ENCODE data around the gene CCDC159.
"Not testable (repeated sequence)": the region's sequence is repeated elsewhere in the genome, so short reads cannot be mapped to it uniquely, and the experiment has no call there.

Gene CCDC159

DNA sequence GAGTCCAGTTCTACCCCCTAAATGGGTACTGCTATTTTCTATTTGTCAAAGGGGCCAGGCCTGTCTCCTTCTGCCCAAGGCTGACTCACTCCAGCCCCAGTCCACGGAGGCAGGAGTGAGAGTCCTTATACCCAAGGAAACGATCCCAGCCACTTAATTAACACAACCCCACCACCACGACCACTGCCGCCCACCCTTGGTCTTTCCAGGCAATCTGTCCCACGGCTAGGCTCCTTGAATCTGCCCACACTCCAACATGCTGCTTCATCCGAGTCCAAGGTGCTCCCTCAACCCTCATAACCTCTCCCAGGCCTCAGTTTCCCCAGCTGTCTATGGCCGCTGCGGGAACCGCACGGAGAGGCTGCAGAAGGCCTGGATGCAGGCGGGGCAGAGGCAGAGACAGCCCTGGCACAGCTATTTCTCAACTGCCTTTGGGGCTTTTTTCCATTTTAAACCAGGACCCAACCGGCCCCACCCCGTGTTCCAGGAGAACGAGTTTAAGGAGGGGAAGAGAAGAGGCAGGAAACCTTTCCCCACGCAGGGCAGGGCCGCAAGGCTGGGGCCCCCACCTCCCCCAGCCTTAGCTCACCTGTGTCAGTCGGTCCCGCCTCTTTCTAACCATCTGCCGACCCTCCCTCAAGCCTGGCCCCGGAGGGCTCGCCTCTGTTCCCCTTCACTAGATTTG is 7.6 kb upstream of the CCDC159 start:
- no peak for DNase-seq (ENCODE audit: low read depth in 2 of 2)

DNA sequence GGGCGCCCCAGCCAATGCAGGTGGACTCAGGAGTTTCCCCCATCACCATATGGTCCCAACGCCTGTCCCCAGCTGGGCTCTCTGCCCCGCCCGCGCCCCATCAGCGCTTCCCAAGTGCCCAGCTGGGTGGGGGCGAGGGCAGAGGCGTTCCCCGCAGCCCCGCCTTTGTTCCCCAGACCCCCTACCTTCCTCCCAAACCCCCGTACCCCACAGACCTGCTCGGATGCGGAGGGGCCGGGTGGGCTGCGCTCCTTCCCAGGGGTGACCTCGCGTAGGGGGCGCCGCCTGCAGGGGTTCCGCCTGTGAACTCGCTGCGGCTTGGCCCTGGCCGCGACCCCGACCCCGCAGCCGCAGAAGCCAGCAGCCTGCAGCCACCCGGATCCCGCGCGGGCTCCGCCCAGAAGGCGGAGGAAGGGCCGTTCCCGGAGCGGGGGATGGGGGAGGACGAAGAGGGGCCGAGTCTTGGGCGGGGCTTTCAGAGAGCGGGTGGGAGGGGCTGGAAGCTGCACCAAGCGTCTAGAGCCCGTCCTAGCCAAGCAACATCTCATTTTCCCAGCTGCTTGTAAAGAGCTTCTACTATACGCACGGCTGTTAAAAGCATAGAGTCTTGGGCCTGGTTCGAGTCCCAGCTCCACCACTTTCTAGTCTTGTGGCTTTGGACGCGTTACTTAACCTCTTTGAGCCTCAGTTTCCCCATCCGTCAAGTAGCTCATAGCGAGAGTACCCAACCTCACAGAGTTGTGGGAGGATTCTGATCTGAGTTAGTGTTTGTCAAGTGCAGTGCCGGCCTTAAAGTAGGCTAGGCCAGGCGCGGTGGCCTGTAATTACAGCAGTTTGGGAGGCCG is 6.8 kb upstream of the CCDC159 start, which contains the start of gene RAB3D:
RAB3D (minus strand) TSS at position 404 of the 845 bp plus-strand sequence. CDS start 2,258 bp downstream, outside the sequence.
- peak; percentile 47 to 62 for DNase-seq (ENCODE audit: low read depth in 2 of 2)

DNA sequence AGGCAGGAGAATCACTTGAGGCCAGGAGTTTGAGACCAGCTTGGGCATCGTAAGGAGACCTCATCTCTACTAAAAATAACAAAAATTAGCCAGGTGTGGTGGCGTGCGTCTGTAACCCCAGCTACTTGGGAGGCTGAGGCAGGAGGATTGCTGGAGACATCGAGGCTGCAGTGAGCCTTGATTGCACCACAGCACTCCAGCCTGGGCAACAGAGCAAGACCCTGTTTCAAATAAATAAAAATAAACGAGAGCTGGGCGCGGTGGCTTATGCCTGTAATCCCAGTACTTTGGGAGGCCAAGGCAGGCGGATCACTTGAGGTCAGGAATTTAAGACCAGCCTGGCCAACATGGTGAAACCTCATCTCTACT is 6.2 kb upstream of the CCDC159 start:
- not testable (repeated sequence) for DNase-seq (ENCODE audit: low read depth in 2 of 2)

DNA sequence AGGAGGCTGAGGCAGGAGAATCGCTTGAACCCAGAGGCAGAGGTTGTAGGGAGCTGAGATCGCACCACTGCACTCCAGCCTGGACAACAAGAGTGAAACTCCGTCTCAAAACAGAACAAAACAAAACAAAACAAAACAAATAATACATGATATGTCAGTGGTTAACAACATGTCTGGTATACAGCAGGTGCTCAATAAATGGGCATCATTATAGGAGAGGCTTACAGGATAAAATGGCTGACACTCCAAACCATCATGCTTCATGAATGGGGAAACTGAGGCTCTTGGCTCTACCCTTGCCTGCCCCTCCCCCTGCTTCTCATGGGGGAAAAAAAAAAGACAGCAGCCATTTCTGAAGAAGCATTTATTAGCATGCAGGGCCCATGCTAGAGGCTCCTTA is 3.9 kb upstream of the CCDC159 start:
- DNase-seq (ENCODE audit: low read depth in 2 of 2): no peak

DNA sequence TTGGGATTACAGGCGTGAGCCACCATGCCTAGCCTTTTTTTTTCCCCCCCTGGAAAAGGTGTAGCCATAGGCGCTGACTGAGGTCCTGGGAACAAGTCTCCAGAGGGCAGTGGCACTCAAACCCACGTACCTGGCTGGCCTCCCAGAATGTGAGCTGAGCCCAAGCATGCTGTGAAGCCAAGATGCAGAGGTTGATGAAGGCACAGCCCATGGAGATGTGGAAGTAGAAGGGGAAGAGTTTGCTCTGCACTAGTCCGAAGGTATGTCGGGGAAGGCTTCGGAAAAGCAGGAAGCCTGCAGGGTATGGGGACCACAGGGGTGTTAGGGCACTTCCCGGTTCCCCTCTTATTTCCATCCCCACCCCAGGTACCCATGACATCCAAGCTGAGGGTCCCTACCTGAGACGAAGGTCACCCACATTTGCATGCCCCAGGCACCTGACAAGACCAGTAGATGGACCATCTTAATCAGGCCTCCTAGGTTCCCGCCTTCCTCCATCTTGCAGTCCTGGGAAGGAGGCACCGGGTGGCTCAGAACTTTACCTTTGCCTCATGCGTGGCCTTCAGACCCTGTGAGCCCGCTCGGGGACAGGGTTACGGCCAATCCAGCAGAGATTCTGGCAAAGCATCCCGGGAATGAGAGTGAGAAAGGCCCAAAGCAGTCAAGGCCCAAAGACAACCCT is 1.1 kb upstream of the CCDC159 start:
- DNase-seq (ENCODE audit: low read depth in 2 of 2): no peak

DNA sequence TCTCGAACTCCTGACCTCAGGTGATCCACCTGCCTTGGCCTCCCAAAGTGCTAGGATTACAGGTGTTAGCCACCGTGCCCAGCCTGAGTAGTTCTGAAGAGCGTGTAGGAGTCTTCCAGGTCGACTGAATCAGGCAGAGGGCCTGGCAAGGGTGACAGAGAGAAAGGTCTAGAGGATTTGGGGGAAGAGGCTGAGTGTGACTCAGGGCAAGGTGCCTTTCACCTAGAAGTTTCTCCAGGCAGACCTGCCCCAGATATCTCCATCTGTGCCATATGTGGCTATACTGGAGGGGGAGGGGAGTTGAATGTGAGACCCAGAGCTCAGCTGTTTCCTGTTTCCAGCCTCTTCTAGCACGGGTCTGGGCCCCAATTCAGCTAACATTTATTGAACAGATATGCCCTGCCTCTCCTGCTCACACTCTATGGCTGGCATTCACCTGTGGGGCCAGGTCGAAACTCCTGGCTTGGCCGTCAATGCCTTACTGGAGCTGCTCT is 1.3 kb downstream of the CCDC159 start:
- no peak for DNase-seq (ENCODE audit: low read depth in 2 of 2)

DNA sequence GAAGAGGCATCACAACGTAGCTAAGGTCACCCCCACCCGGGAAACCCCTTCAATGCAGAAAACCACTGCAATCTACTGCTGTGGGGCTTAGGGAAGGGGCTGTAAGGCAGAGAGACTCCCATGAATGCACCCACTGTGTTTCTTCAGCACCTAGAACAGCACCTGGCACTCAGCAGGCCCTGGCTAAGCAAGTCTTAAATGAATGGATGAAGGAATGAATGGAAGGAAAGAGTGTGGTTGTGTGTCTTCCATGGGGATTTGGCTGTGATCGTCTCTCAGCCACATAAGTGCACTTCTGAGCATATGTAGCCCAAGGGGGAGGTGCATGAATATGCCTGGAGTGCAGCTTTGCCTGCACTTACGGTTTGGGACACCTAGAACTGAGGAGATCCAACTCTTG is 2.9 kb downstream of the CCDC159 start:
- DNase-seq (ENCODE audit: low read depth in 2 of 2): no peak

DNA sequence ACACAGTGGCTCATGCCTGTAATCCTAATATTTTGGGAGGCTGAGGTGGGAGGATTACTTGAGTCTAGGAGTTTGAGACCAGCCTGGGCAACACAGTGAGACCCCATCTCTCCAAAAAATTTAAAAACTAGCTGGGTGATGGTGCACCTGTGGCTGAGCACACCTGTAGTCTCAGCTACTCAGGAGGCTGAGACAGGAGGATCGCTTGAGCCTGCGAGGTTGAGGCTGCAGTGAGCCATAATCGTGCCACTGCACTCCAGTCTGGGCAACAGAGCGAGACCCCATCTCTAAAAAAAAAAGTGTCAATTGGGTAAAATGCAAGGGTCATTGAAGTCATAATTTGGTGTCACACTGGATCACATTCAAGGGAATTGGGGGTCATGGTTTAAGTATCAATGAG is 7.8 kb downstream of the CCDC159 start:
- not testable (repeated sequence) for DNase-seq (ENCODE audit: low read depth in 2 of 2)

DNA sequence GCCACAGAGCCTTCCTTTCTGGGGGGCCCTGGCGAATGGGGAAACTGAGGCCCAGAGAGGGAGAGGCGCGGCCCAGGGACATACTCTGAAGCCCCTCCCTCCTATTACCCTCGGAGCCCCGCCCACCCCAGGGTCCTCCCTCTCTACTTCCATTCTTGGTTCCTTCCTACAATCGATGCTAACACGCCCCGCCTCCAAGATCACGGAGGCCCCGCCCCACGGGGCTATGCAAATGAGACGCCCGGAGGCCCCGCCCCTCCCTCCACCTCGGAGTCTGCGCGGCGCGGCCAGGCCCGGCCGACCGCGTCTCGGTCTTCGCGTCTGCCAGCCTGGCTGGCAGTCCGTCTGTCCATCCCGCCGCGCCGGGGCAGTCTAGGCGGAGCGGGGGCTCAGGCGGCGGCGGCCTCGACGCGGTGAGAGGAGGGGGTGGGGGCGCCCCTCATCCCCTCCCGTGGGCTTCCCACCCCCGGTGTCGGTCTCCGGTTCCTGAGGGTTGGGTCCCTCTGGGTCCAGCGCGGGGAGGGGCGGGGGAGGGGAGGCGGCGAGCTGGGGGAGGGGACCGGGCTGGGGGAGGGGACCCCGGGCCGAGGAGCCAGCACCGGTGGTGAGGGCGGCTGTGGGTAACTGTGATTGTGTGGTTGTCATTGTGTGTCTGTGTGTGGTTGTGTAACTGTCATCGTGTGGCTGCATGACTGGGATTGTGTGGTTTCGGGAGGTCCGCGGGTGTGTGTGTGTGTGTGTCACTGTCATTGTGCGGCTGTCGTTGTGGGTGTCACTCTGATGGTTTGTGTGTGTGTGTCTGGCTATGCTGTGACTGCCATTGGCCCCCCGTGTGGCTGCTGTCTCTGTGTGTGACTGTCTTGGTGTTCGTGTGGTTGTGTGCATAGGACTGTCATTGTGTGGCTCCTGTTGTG is 9.1 kb downstream of the CCDC159 start, which contains the start of gene PLPPR2:
PLPPR2 (plus strand) TSS at position 273 of the 914 bp plus-strand sequence. CDS start 2,242 bp downstream, outside the sequence.
- DNase-seq (ENCODE audit: low read depth in 2 of 2): peak; percentile 49 to 66

DNA sequence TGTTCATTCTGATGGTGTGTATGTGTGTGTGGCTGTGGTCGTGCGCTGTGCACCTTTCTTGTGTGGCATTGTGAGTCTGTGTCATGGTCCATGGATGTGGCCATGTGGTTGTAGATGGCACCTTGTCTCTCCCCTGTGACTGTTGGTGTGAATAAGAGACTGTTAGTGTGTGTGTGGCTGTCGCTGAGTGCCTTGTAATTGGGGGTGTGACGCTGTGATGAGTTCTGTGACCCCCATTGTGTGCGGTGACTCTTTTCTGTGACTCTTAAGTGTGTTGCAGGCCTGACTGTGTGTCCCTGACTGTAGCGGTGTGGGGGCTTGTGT is 9.7 kb downstream of the CCDC159 start:
- no peak for DNase-seq (ENCODE audit: low read depth in 2 of 2)

DNA sequence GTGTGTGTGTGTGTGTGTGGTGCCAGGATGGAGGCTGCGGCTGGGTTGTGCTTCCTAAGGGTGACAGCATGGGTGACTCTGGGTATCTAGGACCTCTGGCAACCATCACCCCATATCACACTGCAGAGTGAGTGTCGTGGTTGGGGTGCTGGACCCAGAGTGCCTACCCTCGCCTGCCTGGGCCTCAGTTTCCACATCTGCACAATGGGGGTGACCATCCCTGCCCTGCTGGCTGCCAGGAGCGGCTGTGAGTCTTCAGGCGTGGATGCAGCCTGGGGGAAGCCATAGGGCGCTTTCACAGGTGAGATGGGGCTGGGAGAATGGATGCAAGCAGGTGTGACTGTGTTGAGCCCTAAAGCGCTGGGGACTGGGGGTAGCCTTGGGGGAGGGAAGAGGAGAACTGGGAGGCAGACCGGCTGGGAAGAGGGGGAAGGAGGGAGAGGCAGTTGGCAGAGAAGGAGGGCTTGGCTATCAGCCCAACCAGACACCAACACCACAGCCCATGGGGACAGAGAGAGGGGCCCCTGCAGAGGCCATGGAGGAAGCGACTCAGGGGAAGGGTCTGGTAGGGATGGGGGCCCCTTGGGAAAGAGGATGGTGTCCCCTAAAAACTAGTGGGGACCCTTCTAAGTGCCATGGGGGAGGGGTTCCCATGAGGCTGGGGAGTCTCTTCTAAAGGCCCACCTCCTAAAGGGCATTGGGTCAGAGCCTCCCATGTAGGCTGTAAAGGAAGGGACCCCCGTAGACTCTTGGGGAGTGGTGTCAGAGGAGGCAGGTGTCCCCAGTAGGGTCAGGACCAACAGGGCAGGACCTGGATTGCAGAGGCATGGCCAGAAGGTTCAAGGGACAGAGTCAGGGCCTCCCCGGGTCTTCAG is 10.6 kb downstream of the CCDC159 start:
- DNase-seq (ENCODE audit: low read depth in 2 of 2): no peak

DNA sequence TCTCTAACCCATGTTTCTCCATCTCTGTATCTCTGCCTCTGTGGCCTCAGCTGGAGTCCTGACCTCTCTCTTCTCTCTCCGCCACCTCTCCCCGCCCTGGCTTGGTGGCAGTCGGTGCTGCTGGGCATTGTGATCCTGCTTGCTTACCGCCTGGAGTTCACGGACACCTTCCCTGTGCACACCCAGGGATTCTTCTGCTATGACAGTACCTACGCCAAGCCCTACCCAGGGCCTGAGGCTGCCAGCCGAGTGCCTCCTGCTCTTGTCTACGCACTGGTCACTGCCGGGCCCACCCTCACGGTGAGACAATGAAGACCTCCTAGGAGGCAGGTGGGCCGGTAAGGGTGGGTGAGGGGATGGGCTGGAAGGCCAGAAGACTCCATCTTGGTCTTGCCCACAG is 13.1 kb downstream of the CCDC159 start:
- no peak for DNase-seq (ENCODE audit: low read depth in 2 of 2)

DNA sequence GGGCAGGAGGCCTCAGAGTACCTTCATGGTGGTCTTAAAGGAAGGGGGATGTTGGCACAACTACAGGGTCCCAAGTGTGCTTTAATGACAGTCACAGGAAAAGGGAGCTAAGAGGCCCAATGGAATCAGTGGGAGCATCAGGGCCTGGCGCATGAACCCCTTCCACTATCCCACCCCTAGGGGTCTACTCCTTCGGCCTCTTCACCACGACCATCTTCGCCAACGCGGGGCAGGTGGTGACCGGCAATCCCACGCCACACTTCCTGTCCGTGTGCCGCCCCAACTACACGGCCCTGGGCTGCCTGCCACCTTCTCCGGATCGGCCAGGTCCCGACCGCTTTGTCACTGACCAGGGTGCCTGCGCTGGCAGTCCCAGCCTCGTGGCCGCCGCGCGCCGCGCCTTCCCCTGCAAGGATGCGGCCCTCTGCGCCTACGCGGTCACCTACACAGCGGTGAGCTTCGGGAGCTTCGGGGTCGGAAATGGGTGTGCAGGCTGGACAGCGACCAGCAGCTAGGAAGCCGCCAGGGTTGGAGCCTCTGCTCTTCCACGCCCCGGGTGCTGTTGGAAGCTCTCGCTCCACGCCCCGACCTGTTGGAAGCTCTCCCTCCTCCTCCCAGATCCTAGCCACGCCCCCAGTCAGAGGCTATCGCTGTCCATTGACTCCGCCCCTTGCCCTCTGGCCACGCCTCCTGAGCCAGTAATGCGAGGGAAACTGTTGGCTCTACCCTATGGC is 14.9 kb downstream of the CCDC159 start:
- no peak for DNase-seq (ENCODE audit: low read depth in 2 of 2)

DNA sequence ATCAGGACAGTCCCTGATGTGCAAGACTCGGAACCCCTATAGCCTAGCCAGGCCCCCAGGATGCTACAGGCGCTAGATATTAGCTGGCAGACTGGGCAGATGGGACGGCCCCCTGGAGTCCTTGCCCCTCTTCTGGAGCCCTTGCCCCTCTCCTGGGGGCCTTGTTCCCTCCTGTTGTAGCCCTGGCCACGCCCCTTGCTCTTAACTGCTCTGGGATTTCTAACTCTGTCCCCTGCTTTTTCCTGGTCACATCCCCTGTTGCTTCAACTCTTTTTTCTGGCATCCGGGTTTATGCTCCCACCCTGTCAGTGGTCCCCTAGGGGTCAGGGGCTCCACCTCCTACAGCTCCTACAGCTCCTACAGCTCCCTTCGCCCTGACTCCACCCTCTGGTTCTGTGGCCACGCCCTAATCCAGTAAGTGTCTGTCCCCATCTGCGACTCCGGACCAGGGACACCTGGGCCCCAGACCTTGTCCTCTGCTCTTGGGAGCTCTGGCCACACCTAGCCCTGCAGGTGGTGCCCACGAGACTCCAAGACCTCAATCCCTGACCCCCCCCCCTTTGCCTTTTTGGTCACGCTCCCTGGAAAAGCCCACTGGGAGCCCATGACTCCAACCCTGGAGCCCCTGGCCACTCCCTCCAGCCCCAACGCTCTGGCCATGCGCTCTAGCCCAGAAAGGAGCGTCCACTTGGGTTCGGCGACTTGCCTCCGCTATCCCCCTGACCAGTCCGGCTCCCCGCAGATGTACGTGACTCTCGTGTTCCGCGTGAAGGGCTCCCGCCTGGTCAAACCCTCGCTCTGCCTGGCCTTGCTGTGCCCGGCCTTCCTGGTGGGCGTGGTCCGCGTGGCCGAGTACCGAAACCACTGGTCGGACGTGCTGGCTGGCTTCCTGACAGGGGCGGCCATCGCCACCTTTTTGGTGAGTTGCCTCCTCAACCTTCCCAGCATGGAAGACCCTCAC is 15.7 kb downstream of the CCDC159 start:
- no peak for DNase-seq (ENCODE audit: low read depth in 2 of 2)

DNA sequence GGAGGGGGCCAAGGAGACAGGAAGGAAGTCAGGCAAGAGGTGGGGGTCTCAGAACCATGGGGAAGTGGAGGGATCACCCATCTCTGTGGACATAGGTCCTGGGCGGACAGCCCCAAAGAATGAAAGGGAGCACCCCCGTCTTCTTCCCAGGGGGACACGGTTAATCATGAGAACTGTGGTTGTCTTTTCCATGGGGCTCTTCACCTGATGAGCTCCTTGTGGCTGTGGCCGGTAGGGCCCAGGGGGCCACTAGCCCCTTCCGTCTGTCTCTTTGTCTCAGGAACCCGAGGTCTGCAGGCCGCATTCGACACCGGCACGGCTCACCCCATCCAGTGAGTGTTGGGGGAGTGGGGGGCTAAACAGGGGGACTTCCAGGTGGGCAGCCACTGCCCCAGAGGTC is 17.6 kb downstream of the CCDC159 start:
- DNase-seq (ENCODE audit: low read depth in 2 of 2): no peak

DNA sequence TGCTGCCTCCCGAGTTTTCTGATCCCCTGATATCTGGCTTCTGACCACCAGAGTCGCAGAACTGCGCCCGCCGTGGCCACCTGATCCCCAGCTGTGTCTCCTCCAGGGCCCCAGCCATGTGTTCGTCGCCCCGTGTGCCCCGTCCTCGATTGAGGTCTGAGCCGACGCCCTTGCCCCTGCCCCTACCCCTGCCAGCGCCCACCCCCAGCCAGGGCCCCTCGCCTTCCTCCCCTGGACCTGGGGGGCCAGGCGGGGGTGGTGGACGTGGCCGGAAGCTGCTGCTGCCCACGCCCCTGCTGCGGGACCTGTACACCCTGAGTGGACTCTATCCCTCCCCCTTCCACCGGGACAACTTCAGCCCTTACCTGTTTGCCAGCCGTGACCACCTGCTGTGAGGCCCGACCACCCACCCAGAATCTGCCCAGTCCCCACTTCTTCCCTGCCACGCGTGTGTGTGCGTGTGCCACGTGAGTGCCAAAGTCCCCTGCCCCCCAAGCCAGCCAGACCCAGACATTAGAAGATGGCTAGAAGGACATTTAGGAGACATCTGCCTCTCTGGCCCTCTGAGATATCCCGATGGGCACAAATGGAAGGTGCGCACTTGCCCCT is 18.1 kb downstream of the CCDC159 start:
- no peak for DNase-seq (ENCODE audit: low read depth in 2 of 2)

DNA sequence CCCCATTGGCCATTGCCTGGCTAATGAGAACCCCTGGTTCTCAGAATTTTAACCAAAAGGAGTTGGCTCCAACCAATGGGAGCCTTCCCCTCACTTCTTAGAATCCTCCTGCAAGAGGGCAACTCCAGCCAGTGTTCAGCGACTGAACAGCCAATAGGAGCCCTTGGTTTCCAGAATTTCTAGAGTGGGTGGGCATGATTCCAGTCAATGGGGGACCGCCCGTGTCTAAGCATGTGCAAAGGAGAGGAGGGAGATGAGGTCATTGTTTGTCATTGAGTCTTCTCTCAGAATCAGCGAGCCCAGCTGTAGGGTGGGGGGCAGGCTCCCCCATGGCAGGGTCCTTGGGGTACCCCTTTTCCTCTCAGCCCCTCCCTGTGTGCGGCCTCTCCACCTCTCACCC is 18.6 kb downstream of the CCDC159 start:
- no peak for DNase-seq (ENCODE audit: low read depth in 2 of 2)

DNA sequence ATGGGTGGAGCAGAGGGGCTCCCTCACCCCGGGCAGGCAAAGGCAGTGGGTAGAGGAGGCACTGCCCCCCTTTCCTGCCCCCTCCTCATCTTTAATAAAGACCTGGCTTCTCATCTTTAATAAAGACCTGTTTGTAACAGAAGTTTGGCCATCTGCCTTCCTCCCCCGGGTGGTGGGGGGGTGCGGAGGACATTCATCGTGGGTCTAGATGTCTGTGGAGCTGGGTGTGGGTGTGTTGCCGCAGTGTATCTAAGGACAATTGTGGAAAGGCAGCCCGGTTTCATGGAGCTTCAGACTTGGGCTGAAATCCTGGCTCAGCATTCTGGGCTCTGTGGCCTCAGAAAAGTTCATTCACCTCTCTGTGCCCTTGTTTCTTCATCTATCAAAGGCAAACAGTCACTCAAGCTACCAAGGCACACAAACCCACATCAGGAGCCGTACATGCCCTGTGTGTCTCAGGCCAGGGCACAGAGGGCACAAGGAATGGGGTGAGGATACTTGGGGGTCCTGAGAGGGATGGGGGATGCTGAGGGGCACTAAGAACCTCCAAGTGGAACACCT is 19.3 kb downstream of the CCDC159 start:
- no peak for DNase-seq (ENCODE audit: low read depth in 2 of 2)
